Right atrium auricular region (tissue), 2 donors: Measurements from ENCODE around the gene CYP19A1. TPM values are rescaled to one million over a fixed set of nuclear protein-coding genes. Genes with fewer than 3 reads are reported as not detected.

ENCODE experiments used
- DNase-seq: peaks from one replicate; pipeline ENCODE4 v3.0.0-alpha.2; 2019; ENCODE audit warnings: low spot score
- H3K27ac ChIP-seq, 2 donors: fragments of 200-600 bp; sonication (generic); 1 replicate in 1 of 2; 2 replicates in 1 of 2; pipeline ENCODE4 v1.5.1; 2016 to 2019
- H3K27me3 ChIP-seq, 2 donors: fragments of 200-600 bp; sonication (generic); one replicate each; pipeline versions ENCODE4 v1.5.1 to v1.6.0; 2017 to 2019
- H3K36me3 ChIP-seq: fragments of 200-600 bp; sonication (generic); one replicate; pipeline ENCODE4 v1.5.1; 2016
- H3K4me1 ChIP-seq, 2 donors: fragments of 200-600 bp; sonication (generic); one replicate each; pipeline versions ENCODE4 v1.5.1 to v1.6.0; 2017 to 2019
- H3K4me3 ChIP-seq, 2 donors: fragments of 200-600 bp; sonication (generic); 1 replicate in 1 of 2; 2 replicates in 1 of 2; pipeline ENCODE4 v1.5.1; 2017 to 2019; ENCODE audit warnings: mild to moderate bottlenecking in 1 of 2, moderate library complexity in 1 of 2
- H3K9me3 ChIP-seq, 2 donors: fragments of 200-600 bp; sonication (generic); one replicate each; pipeline ENCODE4 v1.5.1; 2019
- CTCF ChIP-seq, 2 donors: fragments of 200-600 bp; sonication (generic); IDR thresholded peaks; one replicate each; pipeline ENCODE4 v1.5.1; 2019; ENCODE audit warnings: antibody characterized with exemption in 2 of 2
- total RNA-seq, 2 donors: library from RNA; depleted of rRNA; stranded (reverse); fragments of >200 nt; gene quantifications; one replicate each; pipeline ENCODE4 v1.1.0, GENCODE V29; 2016

CYP19A1 gene
- total RNA-seq, 2 donors from 2014 or later: 2.4 TPM; not detected in 1

DNA sequence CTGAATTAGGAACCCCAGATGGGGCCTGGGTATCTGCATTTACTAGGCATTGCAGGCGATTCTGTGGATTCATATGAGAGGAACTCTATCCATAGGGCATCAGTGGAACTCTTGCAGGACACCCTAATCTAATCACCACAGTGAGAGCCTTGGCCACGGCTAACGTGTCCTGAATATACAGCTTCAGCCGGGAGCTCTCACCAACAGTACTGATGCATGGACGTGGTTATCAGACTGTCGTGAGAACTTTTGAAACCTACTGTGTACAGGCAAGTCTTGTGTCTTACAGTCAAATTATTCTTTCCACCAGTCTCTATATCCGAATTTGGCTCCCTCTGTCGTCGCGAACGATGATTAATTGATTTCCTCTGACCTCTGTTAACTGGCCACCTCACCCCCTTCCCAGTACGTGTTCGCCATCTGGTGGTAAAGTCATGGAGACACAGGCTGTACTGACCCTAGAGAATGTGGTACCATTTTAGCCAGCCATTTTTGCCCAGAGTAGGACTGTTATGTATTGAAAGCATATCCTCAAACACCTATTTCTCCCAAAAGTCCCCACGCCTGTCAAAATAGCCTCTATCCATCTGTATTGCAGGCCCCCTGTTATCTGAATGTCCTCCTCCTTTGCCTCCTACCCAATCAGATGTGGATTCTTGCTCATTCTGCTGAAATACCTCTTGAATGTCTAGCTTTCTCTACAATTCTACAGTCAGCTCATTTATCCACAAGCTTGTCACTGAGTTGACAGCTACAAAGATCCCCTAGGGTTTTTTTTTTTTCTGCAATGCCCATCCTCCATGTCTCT, 42.8 kb upstream of the CYP19A1 start:
- Histone ChIP-seq H3K27me3 (no peaks in the 10 kb centered on the region), H3K4me1 (peaks cover 0 to 12% of the 10 kb centered on the region in 2 donors), H3K36me3 (no peaks in the 10 kb centered on the region), H3K4me3 (no peak overlapping the region), H3K9me3 (no peaks in the 10 kb centered on the region), H3K27ac (no peak overlapping the region)
- peak; percentile 91 to 95 for TF ChIP-seq CTCF (IDR thresholded peaks at IDR 0.05)
- peak; percentile 78 for DNase-seq

DNA sequence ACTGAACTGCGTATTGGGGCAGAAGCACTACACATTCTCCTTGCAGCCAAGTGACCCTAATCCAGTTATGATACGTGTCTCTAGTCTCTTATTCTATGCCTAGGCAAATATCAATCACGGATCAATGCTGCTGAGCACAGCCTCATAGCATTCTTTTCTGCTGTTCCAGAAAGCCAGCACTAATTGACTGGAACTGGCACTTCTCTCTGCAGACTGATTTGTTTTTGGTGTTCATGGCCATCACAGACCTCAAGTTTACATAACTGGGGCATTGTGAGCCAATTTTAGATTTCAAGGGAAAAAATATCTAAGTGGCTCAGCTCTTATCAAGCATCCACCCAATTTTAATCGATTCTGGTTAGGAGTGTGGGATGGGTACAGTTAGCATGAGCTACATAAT, 41.0 kb upstream of the CYP19A1 start:
- DNase-seq: no peak
- no peaks in the 10 kb centered on the region for H3K36me3 ChIP-seq
- TF ChIP-seq CTCF (IDR thresholded peaks at IDR 0.05): no peak

GRCh38 chr15:51378406-51378805, 40.0 kb upstream of the CYP19A1 start:
- Histone ChIP-seq H3K27me3 (no peaks in the 10 kb centered on the region), H3K4me3 (no peak overlapping the region), H3K9me3 (no peaks in the 10 kb centered on the region), H3K4me1 (peaks cover 0 to 12% of the 10 kb centered on the region in 2 donors), H3K36me3 (no peaks in the 10 kb centered on the region), H3K27ac (no peak overlapping the region)
- DNase-seq: no peak
- no peak for TF ChIP-seq CTCF (IDR thresholded peaks at IDR 0.05)

More for the DNA sequence above, 41.0 kb upstream of the CYP19A1 start:
- H3K27me3 ChIP-seq: no peaks in the 10 kb centered on the region
- no peak overlapping the region for H3K4me3 ChIP-seq
- no peaks in the 10 kb centered on the region for H3K9me3 ChIP-seq
- peaks cover 0 to 12% of the 10 kb centered on the region in 2 donors for H3K4me1 ChIP-seq
- H3K27ac ChIP-seq: no peak overlapping the region

DNA sequence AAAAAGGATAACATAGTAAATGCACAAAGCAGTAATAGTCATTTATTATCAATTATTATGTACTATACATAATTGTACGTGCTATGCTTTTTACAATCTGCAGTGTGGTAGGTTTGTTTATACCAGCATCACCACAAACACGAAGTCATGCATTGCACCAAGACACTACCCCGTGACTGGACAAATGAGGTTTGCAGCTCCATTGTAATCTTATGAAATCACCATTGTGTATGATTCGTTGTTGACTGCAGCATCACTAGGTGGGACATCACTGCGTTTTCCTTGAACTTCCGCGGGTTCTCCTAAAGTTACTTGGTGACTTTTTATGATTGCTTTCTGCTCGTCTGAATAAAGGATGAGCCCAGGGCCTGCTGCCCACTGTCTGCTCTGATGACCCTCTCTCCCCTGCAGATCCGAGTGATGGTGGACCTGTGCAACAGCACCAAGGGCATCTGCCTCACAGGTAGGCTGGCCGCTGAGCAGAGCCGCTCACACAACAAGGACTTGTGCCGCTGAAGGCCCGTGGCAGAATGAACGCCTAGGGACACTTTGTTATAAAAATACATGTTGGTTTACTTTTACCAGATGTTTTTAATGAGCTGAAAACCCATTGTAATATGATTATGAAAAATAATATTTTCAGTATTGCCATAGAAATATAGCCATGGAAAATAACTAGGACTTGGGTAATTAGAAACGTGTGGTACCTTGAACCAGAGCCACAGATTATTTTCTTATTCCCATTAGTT, 38.8 kb upstream of the CYP19A1 start:
- H3K4me1 ChIP-seq: peaks cover 0 to 12% of the 10 kb centered on the region in 2 donors
- H3K4me3 ChIP-seq: no peak overlapping the region
- no peak overlapping the region for H3K27ac ChIP-seq
- no peaks in the 10 kb centered on the region for H3K9me3 ChIP-seq
- TF ChIP-seq CTCF (IDR thresholded peaks at IDR 0.05): no peak
- no peaks in the 10 kb centered on the region for H3K36me3 ChIP-seq
- H3K27me3 ChIP-seq: no peaks in the 10 kb centered on the region
- DNase-seq: no peak

GRCh38 chr15:51375966-51376640, 37.7 kb upstream of the CYP19A1 start:
- no peaks in the 10 kb centered on the region for H3K36me3 ChIP-seq
- H3K9me3 ChIP-seq: no peaks in the 10 kb centered on the region
- no peak for TF ChIP-seq CTCF (IDR thresholded peaks at IDR 0.05)
- peaks cover 0 to 8% of the 10 kb centered on the region in 2 donors for H3K4me1 ChIP-seq
- no peak overlapping the region for H3K27ac ChIP-seq
- no peak for DNase-seq
- H3K4me3 ChIP-seq: no peak overlapping the region
- H3K27me3 ChIP-seq: no peaks in the 10 kb centered on the region
